K562 (cell line): ENCODE results near the gene LRFN4. TPM values are rescaled to one million over a fixed set of nuclear protein-coding genes. Genes with fewer than 3 reads are reported as not detected.
A peak's percentile ranks its signal among the peaks of the same experiment; 100 is the strongest.

Experiments used
- ASH1L ChIP-seq: fragments of 450-650 bp; IDR thresholded peaks from 2 replicates; pipeline ENCODE4 v1.6.1; 2018; ENCODE audit warnings: borderline replicate concordance, mild to moderate bottlenecking, low read depth; ENCODE audit not compliant: partially characterized antibody
- CCAR2 ChIP-seq: fragments of 200-400 bp; formaldehyde crosslinking; IDR thresholded peaks from 2 replicates; pipeline ENCODE4 v1.6.1; 2017; ENCODE audit warnings: mild to moderate bottlenecking, low read depth, low read length
- ETV1 ChIP-seq: fragments of 450-650 bp; conservative IDR thresholded peaks from 2 replicates; pipeline ENCODE4 v1.6.1; 2016; ENCODE audit warnings: missing genetic modification characterization, control low read depth, low read depth, missing compliant biosample characterization
- EZH2 ChIP-seq: IDR thresholded peaks from 2 replicates; pipeline ENCODE4 v1.6.1; 2012; ENCODE audit warnings: low read depth, mild to moderate bottlenecking, inconsistent platforms, low read length, borderline replicate concordance
- MBD2 ChIP-seq: sonication (generic); IDR thresholded peaks from 2 replicates; pipeline ENCODE4 v1.6.1; 2016; ENCODE audit warnings: low read depth, borderline replicate concordance
- MEF2A ChIP-seq: IDR thresholded peaks from 2 replicates; pipeline ENCODE4 v1.6.1; 2011; ENCODE audit warnings: low read depth, mild to moderate bottlenecking, low read length, moderate library complexity; ENCODE audit not compliant: control insufficient read depth
- NEUROD1 ChIP-seq: fragments of 150-350 bp; IDR thresholded peaks from 2 replicates; pipeline ENCODE4 v1.6.1; 2014; ENCODE audit warnings: borderline replicate concordance, low read length, low read depth; ENCODE audit not compliant: partially characterized antibody
- POLR2H ChIP-seq: IDR thresholded peaks from 2 replicates; pipeline ENCODE4 v1.6.1; 2016; ENCODE audit warnings: missing genetic modification characterization, low read depth, mild to moderate bottlenecking, control low read depth, missing compliant biosample characterization, moderate library complexity
- RAD21 ChIP-seq, 2 experiments: fragments of 250-450 bp in 1 of 2; fragments of 450-650 bp in 1 of 2; sonication (Bioruptor Pico) in 1 of 2; formaldehyde crosslinking in 1 of 2; IDR thresholded peaks in 1 of 2; conservative IDR thresholded peaks in 1 of 2; 2 replicates each; pipeline versions ENCODE4 v1.4.0 to v1.8.0; 2020 to 2022; ENCODE audit warnings: mild to moderate bottlenecking in 2 of 2, moderate library complexity in 1 of 2
- RB1 ChIP-seq: fragments of 450-650 bp; IDR thresholded peaks from 2 replicates; pipeline ENCODE4 v1.6.1; 2017; ENCODE audit warnings: low read depth, mild to moderate bottlenecking
- SMAD2 ChIP-seq: fragments of 150-350 bp; IDR thresholded peaks from 2 replicates; pipeline ENCODE4 v1.6.1; 2014; ENCODE audit warnings: low read depth, mild to moderate bottlenecking, low read length
- SMAD3 ChIP-seq: fragments of 450-650 bp; formaldehyde crosslinking; conservative IDR thresholded peaks from 2 replicates; pipeline ENCODE4 v1.4.0; 2020; ENCODE audit warnings: mild to moderate bottlenecking
- STAG1 ChIP-seq: sonication (generic); formaldehyde crosslinking; IDR thresholded peaks from 2 replicates; pipeline ENCODE4 v1.5.0; 2020; ENCODE audit warnings: missing genetic modification reagents, borderline replicate concordance
- TCF3 ChIP-seq: sonication (generic); formaldehyde crosslinking; IDR thresholded peaks from 2 replicates; pipeline ENCODE4 v1.4.0; 2020; ENCODE audit warnings: mild to moderate bottlenecking, missing genetic modification reagents
- TCF7 ChIP-seq: sonication (generic); IDR thresholded peaks from 2 replicates; pipeline ENCODE4 v1.6.1; 2016; ENCODE audit warnings: antibody characterized with exemption, borderline replicate concordance
- ZKSCAN1 ChIP-seq: fragments of 150-350 bp; IDR thresholded peaks from 2 replicates; pipeline ENCODE4 v1.6.1; 2016; ENCODE audit warnings: low read depth, low read length
- ZNF121 ChIP-seq: sonication (generic); formaldehyde crosslinking; conservative IDR thresholded peaks from 2 replicates; pipeline ENCODE4 v1.8.0; 2022; ENCODE audit warnings: missing genetic modification reagents
- ZNF583 ChIP-seq: fragments of 250-450 bp; sonication (Bioruptor Pico); IDR thresholded peaks from 2 replicates; pipeline ENCODE4 v1.4.0; 2020
- polyA plus RNA-seq, 8 experiments: library from polyadenylated mRNA; depleted of rRNA in 4 of 8; stranded (reverse) in 5 of 8; unstranded in 3 of 8; fragments of >200 nt; fragmentation: Nextera tagmentation in 2 of 8; fragmentation: Illumina TruSeq in 1 of 8; extraction: Ambion mirVana in 2 of 8; extraction: Trizol in 1 of 8; gene quantifications; 2 replicates each; pipeline versions ENCODE4 v1.2.1 to v1.2.3, GENCODE V29; 2011 to 2014; ENCODE audit warnings: inconsistent platforms in 1 of 8, missing spikeins in 1 of 8
- total RNA-seq, 7 experiments: library from RNA; depleted of rRNA in 6 of 7; stranded (reverse); fragments of >200 nt in 6 of 7; fragmentation: Illumina TruSeq in 2 of 7; extraction: Trizol in 2 of 7; gene quantifications; 2 replicates each; pipeline versions ENCODE4 v1.2.1 to v1.2.3, GENCODE V29; 2011 to 2021; ENCODE audit warnings: low replicate concordance in 1 of 7
- TF ChIP-seq, protein P1 (sequence below): fragments of 250-450 bp; sonication (Bioruptor Pico); IDR thresholded peaks from 2 replicates; pipeline ENCODE4 v1.8.0; 2022; ENCODE audit warnings: moderate library complexity, mild to moderate bottlenecking, inconsistent platforms
- TF ChIP-seq, protein P2 (sequence below), 2 experiments: fragments of 450-650 bp; IDR thresholded peaks; 2 replicates each; pipeline ENCODE4 v1.6.1; 2018; ENCODE audit warnings: mild to moderate bottlenecking in 2 of 2, low read depth in 1 of 2; ENCODE audit not compliant: partially characterized antibody in 2 of 2
- TF ChIP-seq, protein P3 (sequence below): IDR thresholded peaks from 2 replicates; pipeline ENCODE4 v1.6.1; 2011; ENCODE audit not compliant: insufficient read length; ENCODE audit errors: extremely low read depth

Gene LRFN4
- total and polyA plus RNA-seq, 9 of the 15 experiments (the other 6 are each of a cell fraction or from before 2014, with no cell fraction given) = 0.10 to 60.1 (median 6.7) TPM

DNA sequence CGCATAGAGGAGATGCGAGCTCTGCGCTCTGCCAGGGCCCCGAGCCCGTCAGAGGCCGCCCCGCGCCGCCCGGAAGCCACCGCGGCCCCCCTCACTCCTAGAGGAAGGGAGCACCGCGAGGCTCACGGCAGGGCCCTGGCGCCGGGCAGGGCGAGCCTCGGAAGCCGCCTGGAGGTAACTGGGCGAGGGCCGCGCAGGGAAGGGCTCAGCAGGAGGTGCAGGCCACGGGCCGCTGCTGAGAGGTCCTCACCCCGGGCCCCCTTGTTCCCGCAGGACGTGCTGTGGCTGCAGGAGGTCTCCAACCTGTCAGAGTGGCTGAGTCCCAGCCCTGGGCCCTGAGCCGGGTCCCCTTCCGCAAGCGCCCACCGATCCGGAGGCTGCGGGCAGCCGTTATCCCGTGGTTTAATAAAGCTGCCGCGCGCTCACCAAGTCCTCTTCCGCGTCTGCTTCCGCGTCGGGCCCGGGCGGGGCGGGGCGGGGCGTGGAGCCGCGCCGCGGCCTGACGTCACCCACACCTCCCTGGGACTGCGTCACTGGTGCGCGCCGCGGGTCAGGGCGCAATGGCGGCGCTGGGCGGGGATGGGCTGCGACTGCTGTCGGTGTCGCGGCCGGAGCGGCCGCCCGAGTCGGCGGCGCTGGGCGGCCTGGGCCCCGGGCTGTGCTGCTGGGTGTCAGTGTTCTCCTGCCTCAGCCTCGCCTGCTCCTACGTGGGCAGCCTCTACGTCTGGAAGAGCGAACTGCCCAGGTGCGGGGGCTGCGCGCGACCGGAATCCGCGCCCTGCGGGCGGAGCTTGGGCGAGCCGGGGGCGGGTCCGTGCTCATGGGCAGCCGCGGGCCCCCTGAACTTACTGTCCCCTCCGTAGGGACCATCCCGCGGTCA, 13.7 kb upstream of the LRFN4 start, which contains the start of gene RCE1 (continued):
- TF ChIP-seq, protein P1, sequence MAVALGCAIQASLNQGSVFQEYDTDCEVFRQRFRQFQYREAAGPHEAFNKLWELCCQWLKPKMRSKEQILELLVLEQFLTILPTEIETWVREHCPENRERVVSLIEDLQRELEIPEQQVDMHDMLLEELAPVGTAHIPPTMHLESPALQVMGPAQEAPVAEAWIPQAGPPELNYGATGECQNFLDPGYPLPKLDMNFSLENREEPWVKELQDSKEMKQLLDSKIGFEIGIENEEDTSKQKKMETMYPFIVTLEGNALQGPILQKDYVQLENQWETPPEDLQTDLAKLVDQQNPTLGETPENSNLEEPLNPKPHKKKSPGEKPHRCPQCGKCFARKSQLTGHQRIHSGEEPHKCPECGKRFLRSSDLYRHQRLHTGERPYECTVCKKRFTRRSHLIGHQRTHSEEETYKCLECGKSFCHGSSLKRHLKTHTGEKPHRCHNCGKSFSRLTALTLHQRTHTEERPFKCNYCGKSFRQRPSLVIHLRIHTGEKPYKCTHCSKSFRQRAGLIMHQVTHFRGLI (CRISPR knock-in tag) = no peak
- TF ChIP-seq ETV1 (peak; percentile 30), TCF3 (CRISPR knock-in tag) (peak; percentile 25; the same call in 1 of the 2 replicates), TCF7 (peak; percentile 71; the same call in 1 of the 2 replicates), MEF2A (no peak), STAG1 (no peak), SMAD3 (no peak; the same call in 1 of the 2 replicates), EZH2 (no peak), ZKSCAN1 (0 out of 2 replicates have a peak, but pooled peaks have one; percentile 9), RB1 (peak; percentile 94), RAD21 (CRISPR knock-in tag; conservative IDR thresholded peaks at IDR 0.05 in 1 of 2, IDR thresholded peaks at IDR 0.05 in 1 of 2) (no peak; a peak in 1 of 4 replicates), SMAD2 (no peak), NEUROD1 (no peak), MBD2 (peak; percentile 59; the same call in 1 of the 2 replicates), CCAR2 (no peak), ZNF583 (CRISPR knock-in tag) (no peak), ASH1L (no peak), ZNF121 (CRISPR knock-in tag) (no peak), POLR2H (peak; percentile 90)
- TF ChIP-seq, protein P2, sequence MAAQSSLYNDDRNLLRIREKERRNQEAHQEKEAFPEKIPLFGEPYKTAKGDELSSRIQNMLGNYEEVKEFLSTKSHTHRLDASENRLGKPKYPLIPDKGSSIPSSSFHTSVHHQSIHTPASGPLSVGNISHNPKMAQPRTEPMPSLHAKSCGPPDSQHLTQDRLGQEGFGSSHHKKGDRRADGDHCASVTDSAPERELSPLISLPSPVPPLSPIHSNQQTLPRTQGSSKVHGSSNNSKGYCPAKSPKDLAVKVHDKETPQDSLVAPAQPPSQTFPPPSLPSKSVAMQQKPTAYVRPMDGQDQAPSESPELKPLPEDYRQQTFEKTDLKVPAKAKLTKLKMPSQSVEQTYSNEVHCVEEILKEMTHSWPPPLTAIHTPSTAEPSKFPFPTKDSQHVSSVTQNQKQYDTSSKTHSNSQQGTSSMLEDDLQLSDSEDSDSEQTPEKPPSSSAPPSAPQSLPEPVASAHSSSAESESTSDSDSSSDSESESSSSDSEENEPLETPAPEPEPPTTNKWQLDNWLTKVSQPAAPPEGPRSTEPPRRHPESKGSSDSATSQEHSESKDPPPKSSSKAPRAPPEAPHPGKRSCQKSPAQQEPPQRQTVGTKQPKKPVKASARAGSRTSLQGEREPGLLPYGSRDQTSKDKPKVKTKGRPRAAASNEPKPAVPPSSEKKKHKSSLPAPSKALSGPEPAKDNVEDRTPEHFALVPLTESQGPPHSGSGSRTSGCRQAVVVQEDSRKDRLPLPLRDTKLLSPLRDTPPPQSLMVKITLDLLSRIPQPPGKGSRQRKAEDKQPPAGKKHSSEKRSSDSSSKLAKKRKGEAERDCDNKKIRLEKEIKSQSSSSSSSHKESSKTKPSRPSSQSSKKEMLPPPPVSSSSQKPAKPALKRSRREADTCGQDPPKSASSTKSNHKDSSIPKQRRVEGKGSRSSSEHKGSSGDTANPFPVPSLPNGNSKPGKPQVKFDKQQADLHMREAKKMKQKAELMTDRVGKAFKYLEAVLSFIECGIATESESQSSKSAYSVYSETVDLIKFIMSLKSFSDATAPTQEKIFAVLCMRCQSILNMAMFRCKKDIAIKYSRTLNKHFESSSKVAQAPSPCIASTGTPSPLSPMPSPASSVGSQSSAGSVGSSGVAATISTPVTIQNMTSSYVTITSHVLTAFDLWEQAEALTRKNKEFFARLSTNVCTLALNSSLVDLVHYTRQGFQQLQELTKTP (IDR thresholded peaks at IDR 0.05; ENCODE audit: low read depth in 1 of 2, partially characterized antibody in 2 of 2) = no peak
- TF ChIP-seq, protein P3, sequence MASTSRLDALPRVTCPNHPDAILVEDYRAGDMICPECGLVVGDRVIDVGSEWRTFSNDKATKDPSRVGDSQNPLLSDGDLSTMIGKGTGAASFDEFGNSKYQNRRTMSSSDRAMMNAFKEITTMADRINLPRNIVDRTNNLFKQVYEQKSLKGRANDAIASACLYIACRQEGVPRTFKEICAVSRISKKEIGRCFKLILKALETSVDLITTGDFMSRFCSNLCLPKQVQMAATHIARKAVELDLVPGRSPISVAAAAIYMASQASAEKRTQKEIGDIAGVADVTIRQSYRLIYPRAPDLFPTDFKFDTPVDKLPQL = no peak
